Neural progenitor cell (in vitro differentiated cells): ENCODE data around the gene CFAP61. TPM values are rescaled to one million over a fixed set of nuclear protein-coding genes. Genes with fewer than 3 reads are reported as not detected.

ENCODE experiments used
- DNase-seq: peaks from one replicate; pipeline ENCODE4 v3.0.0-alpha.2; 2016; ENCODE audit warnings: low spot score
- H2AFZ ChIP-seq: fragments of 200-600 bp; sonication (generic); replicated peaks from 2 replicates; pipeline ENCODE4 v1.6.1; 2016; ENCODE audit warnings: antibody characterized with exemption
- H3F3A ChIP-seq: fragments of 200-600 bp; sonication (generic); 2 replicates; pipeline ENCODE4 v1.6.1; 2016; ENCODE audit warnings: antibody characterized with exemption, low read depth
- H3K27ac ChIP-seq: fragments of 200-600 bp; sonication (generic); 2 replicates; pipeline ENCODE4 v1.5.1; 2016; ENCODE audit warnings: mild to moderate bottlenecking
- H3K27me3 ChIP-seq: fragments of 200-600 bp; sonication (generic); 2 replicates; pipeline ENCODE4 v1.6.1; 2016; ENCODE audit warnings: mild to moderate bottlenecking, moderate library complexity
- H3K36me3 ChIP-seq: fragments of 200-600 bp; sonication (generic); 2 replicates; pipeline ENCODE4 v1.5.1; 2016
- H3K4me1 ChIP-seq: fragments of 200-600 bp; sonication (generic); 2 replicates; pipeline ENCODE4 v1.6.1; 2016; ENCODE audit warnings: mixed run types
- H3K4me2 ChIP-seq: fragments of 200-600 bp; sonication (generic); 2 replicates; pipeline ENCODE4 v1.6.1; 2016
- H3K4me3 ChIP-seq: fragments of 200-600 bp; sonication (generic); 2 replicates; pipeline ENCODE4 v1.5.1; 2016
- H3K79me2 ChIP-seq: fragments of 200-600 bp; sonication (generic); 2 replicates; pipeline ENCODE4 v1.6.1; 2016; ENCODE audit warnings: low read depth
- H3K9ac ChIP-seq: fragments of 200-600 bp; sonication (generic); 2 replicates; pipeline ENCODE4 v1.6.1; 2016
- H3K9me3 ChIP-seq: fragments of 200-600 bp; sonication (generic); 2 replicates; pipeline ENCODE4 v1.5.1; 2016; ENCODE audit warnings: low read depth
- H4K20me1 ChIP-seq: fragments of 200-600 bp; sonication (generic); 2 replicates; pipeline ENCODE4 v1.6.1; 2016; ENCODE audit warnings: low read depth
- H3K27ac Mint-ChIP-seq: 3 replicates; pipeline ENCODE4 v1.8.0; 2021; ENCODE audit warnings: mixed read lengths
- H3K27me3 Mint-ChIP-seq: 2 replicates; pipeline ENCODE4 v1.8.0; 2022; ENCODE audit warnings: low read depth, mild to moderate bottlenecking, inconsistent platforms, moderate library complexity, mixed read lengths; ENCODE audit not compliant: insufficient read depth
- H3K36me3 Mint-ChIP-seq: 3 replicates; pipeline ENCODE4 v1.8.0; 2021; ENCODE audit warnings: mixed read lengths
- H3K4me1 Mint-ChIP-seq: 3 replicates; pipeline ENCODE4 v1.8.0; 2021; ENCODE audit warnings: mixed read lengths
- H3K4me3 Mint-ChIP-seq: 3 replicates; pipeline ENCODE4 v1.8.0; 2021; ENCODE audit warnings: mild to moderate bottlenecking, moderate library complexity, mixed read lengths
- H3K9me3 Mint-ChIP-seq: 3 replicates; pipeline ENCODE4 v1.8.0; 2020; ENCODE audit warnings: mixed read lengths
- CTCF ChIP-seq: fragments of 200-600 bp; sonication (generic); IDR thresholded peaks from 2 replicates; pipeline ENCODE4 v1.5.1; 2017; ENCODE audit warnings: antibody characterized with exemption, mild to moderate bottlenecking
- EZH2 ChIP-seq: fragments of 200-600 bp; sonication (generic); IDR thresholded peaks from 2 replicates; pipeline ENCODE4 v1.6.1; 2017; ENCODE audit warnings: antibody characterized with exemption, mild to moderate bottlenecking, moderate library complexity
- EZH2phosphoT487 ChIP-seq: fragments of 200-600 bp; sonication (generic); IDR thresholded peaks from 2 replicates; pipeline ENCODE4 v1.6.1; 2017; ENCODE audit warnings: antibody characterized with exemption
- total RNA-seq: library from RNA; depleted of rRNA; stranded (reverse); fragments of >200 nt; gene quantifications from 2 replicates; pipeline ENCODE4 v1.2.3, GENCODE V29; 2015; ENCODE audit warnings: low replicate concordance

CFAP61 gene
- total RNA-seq, 1 donor from 2014 or later = not detected

- H3K9me3 ChIP-seq = no peaks in the 10 kb centered on the region
- no peaks in the 10 kb centered on the region for H4K20me1 ChIP-seq
- H3K27me3 ChIP-seq = no peaks in the 10 kb centered on the region
- Mint-ChIP-seq H3K27me3 (peaks cover 9% of the 10 kb centered on the region), H3K9me3 (peaks cover 1% of the 10 kb centered on the region), H3K27ac (no peak overlapping the region), H3K4me3 (no peak overlapping the region), H3K36me3 (no peaks in the 10 kb centered on the region), H3K4me1 (peaks cover 4% of the 10 kb centered on the region)
- no peaks in the 10 kb centered on the region for H3K36me3 ChIP-seq
- no peaks in the 10 kb centered on the region for H3K4me1 ChIP-seq
- no peak overlapping the region for H3K27ac ChIP-seq
- no peak for TF ChIP-seq EZH2phosphoT487
- no peak for TF ChIP-seq CTCF
- TF ChIP-seq EZH2 = no peak
- no peak overlapping the region for H2AFZ ChIP-seq
- no peak for DNase-seq
- H3K4me2 ChIP-seq = no peak overlapping the region
- no peaks in the 10 kb centered on the region for H3F3A ChIP-seq
- no peaks in the 10 kb centered on the region for H3K79me2 ChIP-seq
- H3K9ac ChIP-seq = no peak overlapping the region
- no peak overlapping the region for H3K4me3 ChIP-seq
Observed at GRCh38 chr20:20251836-20252235, 199.5 kb downstream of the CFAP61 start.

- H3K27me3 ChIP-seq = no peaks in the 10 kb centered on the region
- H3K4me1 ChIP-seq = no peaks in the 10 kb centered on the region
- peaks cover 4% of the 10 kb centered on the region for H3K4me1 Mint-ChIP-seq
- H3K27me3 Mint-ChIP-seq = peaks cover 9% of the 10 kb centered on the region
- H3K4me3 Mint-ChIP-seq = no peak overlapping the region
- H3K27ac ChIP-seq = no peak overlapping the region
- no peak overlapping the region for H3K4me2 ChIP-seq
- H4K20me1 ChIP-seq = no peaks in the 10 kb centered on the region
- no peak overlapping the region for H3K4me3 ChIP-seq
- H3K36me3 Mint-ChIP-seq = no peaks in the 10 kb centered on the region
- H3F3A ChIP-seq = no peaks in the 10 kb centered on the region
- no peaks in the 10 kb centered on the region for H3K36me3 ChIP-seq
- H2AFZ ChIP-seq = no peak overlapping the region
- no peak overlapping the region for H3K27ac Mint-ChIP-seq
- TF ChIP-seq EZH2phosphoT487 = no peak
- TF ChIP-seq CTCF = no peak
- TF ChIP-seq EZH2 = no peak
- DNase-seq = no peak
- H3K79me2 ChIP-seq = no peaks in the 10 kb centered on the region
- no peak overlapping the region for H3K9ac ChIP-seq
- no peaks in the 10 kb centered on the region for H3K9me3 ChIP-seq
- peaks cover 4% of the 10 kb centered on the region for H3K9me3 Mint-ChIP-seq
Observed at GRCh38 chr20:20253039-20253743, 200.9 kb downstream of the CFAP61 start.

GRCh38 chr20:20253744-20254330 is 201.5 kb downstream of the CFAP61 start:
- no peak overlapping the region for H3K4me2 ChIP-seq
- no peak overlapping the region for H3K9ac ChIP-seq
- H3K36me3 Mint-ChIP-seq = no peaks in the 10 kb centered on the region
- no peak overlapping the region for H3K27ac ChIP-seq
- no peak for TF ChIP-seq EZH2
- TF ChIP-seq CTCF = no peak
- TF ChIP-seq EZH2phosphoT487 = no peak
- no peaks in the 10 kb centered on the region for H3F3A ChIP-seq
- no peaks in the 10 kb centered on the region for H3K79me2 ChIP-seq
- peaks cover 11% of the 10 kb centered on the region for H3K27me3 Mint-ChIP-seq
- no peak overlapping the region for H3K4me3 Mint-ChIP-seq
- H3K36me3 ChIP-seq = no peaks in the 10 kb centered on the region
- peaks cover 4% of the 10 kb centered on the region for H3K9me3 Mint-ChIP-seq
- peaks cover 4% of the 10 kb centered on the region for H3K4me1 Mint-ChIP-seq
- H3K9me3 ChIP-seq = no peaks in the 10 kb centered on the region
- H3K27me3 ChIP-seq = no peaks in the 10 kb centered on the region
- DNase-seq = no peak
- no peak overlapping the region for H3K27ac Mint-ChIP-seq
- H3K4me3 ChIP-seq = no peak overlapping the region
- H2AFZ ChIP-seq = no peak overlapping the region
- H4K20me1 ChIP-seq = no peaks in the 10 kb centered on the region
- no peaks in the 10 kb centered on the region for H3K4me1 ChIP-seq
